Stomach (tissue), 4 donors: Measurements from ENCODE around the gene TSPAN3.

Source experiments
- CTCF ChIP-seq, 7 experiments: fragments of 450-650 bp in 4 of 7; fragments of 200-600 bp in 3 of 7; sonication (generic) in 3 of 7; IDR thresholded peaks; one replicate each; pipeline ENCODE4 v1.5.1; 2016 to 2019; ENCODE audit warnings: antibody characterized with exemption in 7 of 7, control low read depth in 2 of 7, mild to moderate bottlenecking in 1 of 7
- EP300 ChIP-seq: sonication (generic); formaldehyde crosslinking; IDR thresholded peaks from one replicate; pipeline ENCODE4 v1.6.1; 2017; ENCODE audit warnings: antibody characterized with exemption
- POLR2A ChIP-seq, 4 donors: fragments of 450-650 bp; IDR thresholded peaks; one replicate each; pipeline ENCODE4 v1.6.1; 2016; ENCODE audit warnings: antibody characterized with exemption in 4 of 4, control low read depth in 2 of 4, mild to moderate bottlenecking in 1 of 4, moderate library complexity in 1 of 4
- POLR2AphosphoS5 ChIP-seq, 3 donors: sonication (generic); formaldehyde crosslinking; IDR thresholded peaks; one replicate each; pipeline ENCODE4 v1.6.1; 2016; ENCODE audit warnings: antibody characterized with exemption in 3 of 3

- no peak for TF ChIP-seq CTCF (IDR thresholded peaks at IDR 0.05)
- no peak for TF ChIP-seq POLR2A (IDR thresholded peaks at IDR 0.05)
- TF ChIP-seq EP300 = no peak
- no peak for TF ChIP-seq POLR2AphosphoS5 (IDR thresholded peaks at IDR 0.05)
Measured at GRCh38 chr15:77076323-77076915, 5.5 kb upstream of the TSPAN3 start.
